GM12878 (cell line): ENCODE results near the gene TMEM131L. TPM values are rescaled to one million over a fixed set of nuclear protein-coding genes. Genes with fewer than 3 reads are reported as not detected.

Source experiments
- ATAC-seq: fragments of 200-7000 bp; cut with Tn5 transposase; 3 replicates; pipeline ENCODE4 v1.9.1; 2020; ENCODE audit warnings: mild to moderate bottlenecking, moderate library complexity
- BruUV-seq: library from RNA; stranded (reverse); fragments of 400-500 nt; replicated peaks from 2 replicates; lab custom pipeline; 2021; lab: Mats Ljungman, UMichigan
- CTCF ChIA-PET: fragments of 300-600 bp; sonication (Branson Sonifier 250); formaldehyde crosslinking; extraction: SDS; loops from one replicate; lab custom pipeline; 2021; ENCODE audit warnings: inconsistent platforms; lab: Yijun Ruan, JAX
- POLR2A ChIA-PET: fragments of 350-600 bp; formaldehyde crosslinking; extraction: SDS; loops from one replicate; lab custom pipeline; 2021; ENCODE audit warnings: inconsistent platforms; lab: Charles Lee
- RAD21 ChIA-PET: fragments of 300-600 bp; sonication (Branson Sonifier 250); formaldehyde crosslinking; loops from one replicate; lab custom pipeline; 2023; ENCODE audit warnings: antibody characterized with exemption; ENCODE audit not compliant: unreplicated experiment; lab: Charles Lee
- SMC1A ChIA-PET: fragments of 300-600 bp; sonication (Branson Sonifier 250); formaldehyde crosslinking; loops from one replicate; lab custom pipeline; 2023; ENCODE audit not compliant: unreplicated experiment, uncharacterized antibody; lab: Charles Lee
- DNase-seq: peaks from one replicate; pipeline ENCODE4 v3.0.0-alpha.2; 2011; ENCODE audit warnings: low read depth, low spot score
- FAIRE-seq: peaks from 3 replicates; lab custom pipeline; 2011; peaks lifted over from hg19 to GRCh38; lab: Jason Lieb, UNC
- H2AFZ ChIP-seq: 2 replicates; pipeline ENCODE4 v1.6.0; 2011; ENCODE audit warnings: low read depth, low read length, control low read depth; ENCODE audit not compliant: control insufficient read depth
- H3K27ac ChIP-seq: 2 replicates; pipeline ENCODE4 v1.5.1; 2011; ENCODE audit warnings: control low read depth; ENCODE audit not compliant: control insufficient read depth, insufficient read depth
- H3K27me3 ChIP-seq, 2 experiments: replicated peaks in 1 of 2; 2 replicates each; pipeline versions ENCODE4 v1.6.0 to v1.6.1; 2011; ENCODE audit warnings: low read length in 1 of 2; ENCODE audit not compliant: control insufficient read depth in 2 of 2, insufficient read depth in 2 of 2
- H3K36me3 ChIP-seq, 2 experiments: 2 replicates each; pipeline ENCODE4 v1.5.1; 2011; ENCODE audit warnings: low read length in 1 of 2; ENCODE audit not compliant: control insufficient read depth in 2 of 2, insufficient read depth in 2 of 2
- H3K4me1 ChIP-seq: 2 replicates; pipeline ENCODE4 v1.6.1; 2011; ENCODE audit warnings: mild to moderate bottlenecking, low read length, moderate library complexity, mixed read lengths; ENCODE audit not compliant: control insufficient read depth, insufficient read depth
- H3K4me2 ChIP-seq: 2 replicates; pipeline ENCODE4 v1.6.0; 2011; ENCODE audit warnings: control low read depth; ENCODE audit not compliant: control insufficient read depth, insufficient read depth
- H3K4me3 ChIP-seq: fragments of 200-600 bp; sonication (generic); 2 replicates; pipeline ENCODE4 v1.5.1; 2016
- H3K79me2 ChIP-seq: 2 replicates; pipeline ENCODE4 v1.6.0; 2011; ENCODE audit warnings: low read length; ENCODE audit not compliant: control insufficient read depth, insufficient read depth
- H3K9ac ChIP-seq: 2 replicates; pipeline ENCODE4 v1.8.0; 2011; ENCODE audit warnings: low read length, control low read depth, mixed read lengths; ENCODE audit not compliant: control insufficient read depth, insufficient read depth
- H3K9me3 ChIP-seq: replicated peaks from 3 replicates; pipeline ENCODE4 v1.5.1; 2011; ENCODE audit warnings: mild to moderate bottlenecking, low read length; ENCODE audit not compliant: control insufficient read depth, insufficient read depth
- H4K20me1 ChIP-seq: 2 replicates; pipeline ENCODE4 v1.6.0; 2011; ENCODE audit not compliant: control insufficient read depth, insufficient read depth
- IKZF1 ChIP-seq: fragments of 450-650 bp; conservative IDR thresholded peaks from 2 replicates; pipeline ENCODE4 v1.6.1; 2017; ENCODE audit warnings: antibody characterized with exemption, mild to moderate bottlenecking
- JUNB ChIP-seq: IDR thresholded peaks from 2 replicates; pipeline ENCODE4 v1.6.1; 2016; ENCODE audit warnings: antibody characterized with exemption, mild to moderate bottlenecking
- KDM1A ChIP-seq: fragments of 200-600 bp; sonication (generic); IDR thresholded peaks from 2 replicates; pipeline ENCODE4 v1.6.1; 2016; ENCODE audit warnings: borderline replicate concordance
- MYB ChIP-seq: fragments of 150-350 bp; IDR thresholded peaks from 2 replicates; pipeline ENCODE4 v1.6.1; 2014; ENCODE audit warnings: mild to moderate bottlenecking, low read depth, low read length, borderline replicate concordance
- SUZ12 ChIP-seq: fragments of 200-600 bp; sonication (generic); IDR thresholded peaks from one replicate; pipeline ENCODE4 v1.6.1; 2018; ENCODE audit warnings: antibody characterized with exemption, mild to moderate bottlenecking; ENCODE audit not compliant: unreplicated experiment
- YY1 ChIP-seq: IDR thresholded peaks from 2 replicates; pipeline ENCODE4 v1.6.1; 2011; ENCODE audit warnings: low read depth, mild to moderate bottlenecking, low read length
- ZSCAN29 ChIP-seq: fragments of 450-650 bp; IDR thresholded peaks from 2 replicates; pipeline ENCODE4 v1.6.1; 2017; ENCODE audit warnings: mild to moderate bottlenecking, moderate library complexity
- WGBS: methylation state at CpG from one replicate; pipeline ENCODE4 v1.1.6; 2016; ENCODE audit warnings: low lambda C conversion rate; ENCODE audit not compliant: insufficient replicate concordance, insufficient coverage; ENCODE audit errors: missing lambda C conversion rate; 5-methylcytosine and 5-hydroxymethylcytosine counted together
- in situ Hi-C: fragments of 300-500 bp; cut with MboI; formaldehyde crosslinking; loops from 9 replicates; pipeline ENCODE4 v1.14.3; 2018; ENCODE audit warnings: mixed read lengths
- intact Hi-C: fragments of 100-400 bp; cut with micrococcal nuclease; formaldehyde crosslinking; loops from one replicate; pipeline ENCODE4 v1.14.2; 2022; ENCODE audit not compliant: unreplicated experiment
- polyA plus RNA-seq, 11 experiments: library from polyadenylated mRNA; depleted of rRNA in 4 of 11; unstranded in 6 of 11; stranded (reverse) in 5 of 11; fragments of >200 nt; fragmentation: Nextera tagmentation in 4 of 11; fragmentation: Illumina TruSeq in 1 of 11; extraction: Ambion mirVana in 4 of 11; extraction: Trizol in 1 of 11; gene quantifications; 1 replicate in 1 of 11; 2 replicates in 10 of 11; pipeline versions ENCODE4 v1.2.1 to v1.2.3, GENCODE V29; 2011 to 2016; ENCODE audit warnings: inconsistent platforms in 2 of 11, missing spikeins in 2 of 11, low read depth in 1 of 11
- total RNA-seq, 4 experiments: library from RNA; depleted of rRNA in 3 of 4; stranded (reverse); fragments of >200 nt in 3 of 4; fragmentation: Illumina TruSeq in 1 of 4; extraction: Trizol in 1 of 4; gene quantifications; 2 replicates each; pipeline versions ENCODE4 v1.2.1 to v1.2.3, GENCODE V29; 2013 to 2021
- TF ChIP-seq, protein P1 (sequence below): IDR thresholded peaks from 2 replicates; pipeline ENCODE4 v1.6.1; 2011; ENCODE audit warnings: borderline replicate concordance, low read depth, mild to moderate bottlenecking, moderate library complexity, low read length; ENCODE audit not compliant: insufficient read depth, poor library complexity, severe bottlenecking
- TF ChIP-seq, protein P2 (sequence below): fragments of 450-650 bp; IDR thresholded peaks from 2 replicates; pipeline ENCODE4 v1.6.1; 2017; ENCODE audit warnings: antibody characterized with exemption, mild to moderate bottlenecking, moderate library complexity

The TMEM131L gene
- total and polyA plus RNA-seq, 10 of the 15 experiments (the other 5 are each of a cell fraction or from before 2014, with no cell fraction given) = 8.5 to 101 (median 74.4) TPM

DNA sequence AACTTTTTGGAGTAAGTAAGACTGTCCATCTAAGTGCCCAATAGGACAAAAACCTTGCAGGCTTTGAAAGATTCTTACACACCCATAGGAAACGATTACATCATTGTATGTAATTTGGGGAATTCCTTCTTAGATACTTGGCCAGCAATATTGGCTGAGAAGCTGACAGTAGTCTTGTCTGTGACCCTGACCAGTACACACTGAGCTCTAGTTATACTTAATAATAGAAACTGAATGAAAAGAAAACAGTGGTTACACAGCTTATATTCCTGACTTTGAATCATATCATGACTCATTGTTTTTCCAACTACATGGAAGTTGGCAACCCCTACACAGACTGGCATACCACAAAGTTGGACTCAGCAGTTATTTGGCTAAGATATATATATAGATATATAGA, 210.8 kb downstream of the TMEM131L start:
- intact Hi-C loops (no loop called here), in situ Hi-C loops (no loop called here)
- ChIA-PET SMC1A (no interaction called here), RAD21 (no interaction called here), CTCF (no interaction called here), POLR2A (no interaction called here)
- no peak for TF ChIP-seq JUNB
- Histone ChIP-seq H3K4me3 (no peak overlapping the region), H3K9ac (no peak overlapping the region), H3K4me2 (no peak overlapping the region), H3K9me3 (no peaks in the 10 kb centered on the region; the same call in 1 of the 3 replicates), H4K20me1 (no peaks in the 10 kb centered on the region), H3K36me3 (no peaks in the 10 kb centered on the region), H3K4me1 (no peaks in the 10 kb centered on the region), H3K27me3 (no peaks in the 10 kb centered on the region; a peak in 1 of 4 replicates), H3K27ac (no peak overlapping the region), H3K79me2 (no peaks in the 10 kb centered on the region), H2AFZ (no peak overlapping the region)
- ATAC-seq (no peak), FAIRE-seq (no peak), DNase-seq (no peak)
- WGBS = 0% methylated on average over 1 of the region's 1 CpG
- BruUV-seq = no TSS peak

DNA sequence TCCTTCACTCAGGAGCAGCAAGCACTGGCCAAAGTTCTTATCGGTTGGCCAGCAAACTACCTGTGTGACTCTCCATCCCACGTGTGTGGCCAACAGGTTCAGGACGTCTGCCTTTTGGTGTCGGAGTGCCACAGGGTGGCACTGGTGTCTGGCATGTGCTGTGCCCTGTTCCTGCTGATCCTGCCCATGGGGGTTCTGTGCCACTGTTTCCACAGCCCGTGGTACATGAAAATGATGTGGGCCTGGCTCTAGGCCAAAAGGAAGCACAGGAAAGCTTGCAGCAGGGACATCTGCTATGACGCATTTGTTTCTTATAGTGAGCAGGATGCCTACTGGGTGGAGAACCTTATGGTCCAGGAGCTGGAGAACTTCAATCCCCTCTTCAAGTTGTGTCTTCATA, 213.3 kb downstream of the TMEM131L start:
- Histone ChIP-seq H3K27me3 (peaks cover 2 to 16% of the 10 kb centered on the region in 2 experiments; a peak in 3 of 4 replicates), H3K9ac (no peak overlapping the region), H2AFZ (no peak overlapping the region), H3K9me3 (no peaks in the 10 kb centered on the region; the same call in none of the 3 replicates), H3K4me3 (no peak overlapping the region), H3K79me2 (no peaks in the 10 kb centered on the region), H3K4me2 (no peak overlapping the region), H3K36me3 (no peaks in the 10 kb centered on the region), H3K27ac (no peak overlapping the region), H3K4me1 (peaks cover 2% of the 10 kb centered on the region; the same call in 1 of the 2 replicates), H4K20me1 (no peaks in the 10 kb centered on the region)
- ChIA-PET CTCF (no interaction called here), SMC1A (interaction anchor here (1.0 kb wide), 1 partner anchor 99 kb away, joined by 3 read pairs; no protein-coding TSS in a partner anchor), POLR2A (no interaction called here), RAD21 (no interaction called here)
- no TSS peak for BruUV-seq
- intact Hi-C loops (no loop called here), in situ Hi-C loops (no loop called here)
- FAIRE-seq (no peak), ATAC-seq (no peak), DNase-seq (no peak)
- no peak for TF ChIP-seq SUZ12
- TF ChIP-seq YY1 = no peak
- TF ChIP-seq KDM1A = no peak
- no peak for TF ChIP-seq IKZF1
- TF ChIP-seq MYB = no peak
- TF ChIP-seq, protein P1, sequence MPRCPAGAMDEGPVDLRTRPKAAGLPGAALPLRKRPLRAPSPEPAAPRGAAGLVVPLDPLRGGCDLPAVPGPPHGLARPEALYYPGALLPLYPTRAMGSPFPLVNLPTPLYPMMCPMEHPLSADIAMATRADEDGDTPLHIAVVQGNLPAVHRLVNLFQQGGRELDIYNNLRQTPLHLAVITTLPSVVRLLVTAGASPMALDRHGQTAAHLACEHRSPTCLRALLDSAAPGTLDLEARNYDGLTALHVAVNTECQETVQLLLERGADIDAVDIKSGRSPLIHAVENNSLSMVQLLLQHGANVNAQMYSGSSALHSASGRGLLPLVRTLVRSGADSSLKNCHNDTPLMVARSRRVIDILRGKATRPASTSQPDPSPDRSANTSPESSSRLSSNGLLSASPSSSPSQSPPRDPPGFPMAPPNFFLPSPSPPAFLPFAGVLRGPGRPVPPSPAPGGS = no peak
- TF ChIP-seq, protein P2, sequence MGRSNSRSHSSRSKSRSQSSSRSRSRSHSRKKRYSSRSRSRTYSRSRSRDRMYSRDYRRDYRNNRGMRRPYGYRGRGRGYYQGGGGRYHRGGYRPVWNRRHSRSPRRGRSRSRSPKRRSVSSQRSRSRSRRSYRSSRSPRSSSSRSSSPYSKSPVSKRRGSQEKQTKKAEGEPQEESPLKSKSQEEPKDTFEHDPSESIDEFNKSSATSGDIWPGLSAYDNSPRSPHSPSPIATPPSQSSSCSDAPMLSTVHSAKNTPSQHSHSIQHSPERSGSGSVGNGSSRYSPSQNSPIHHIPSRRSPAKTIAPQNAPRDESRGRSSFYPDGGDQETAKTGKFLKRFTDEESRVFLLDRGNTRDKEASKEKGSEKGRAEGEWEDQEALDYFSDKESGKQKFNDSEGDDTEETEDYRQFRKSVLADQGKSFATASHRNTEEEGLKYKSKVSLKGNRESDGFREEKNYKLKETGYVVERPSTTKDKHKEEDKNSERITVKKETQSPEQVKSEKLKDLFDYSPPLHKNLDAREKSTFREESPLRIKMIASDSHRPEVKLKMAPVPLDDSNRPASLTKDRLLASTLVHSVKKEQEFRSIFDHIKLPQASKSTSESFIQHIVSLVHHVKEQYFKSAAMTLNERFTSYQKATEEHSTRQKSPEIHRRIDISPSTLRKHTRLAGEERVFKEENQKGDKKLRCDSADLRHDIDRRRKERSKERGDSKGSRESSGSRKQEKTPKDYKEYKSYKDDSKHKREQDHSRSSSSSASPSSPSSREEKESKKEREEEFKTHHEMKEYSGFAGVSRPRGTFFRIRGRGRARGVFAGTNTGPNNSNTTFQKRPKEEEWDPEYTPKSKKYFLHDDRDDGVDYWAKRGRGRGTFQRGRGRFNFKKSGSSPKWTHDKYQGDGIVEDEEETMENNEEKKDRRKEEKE = no peak
- no peak for TF ChIP-seq ZSCAN29
- 60% methylated on average over 6 of the region's 6 CpGs for WGBS
